ENCODE results near the gene NRG2. TPM values are rescaled to one million over a fixed set of nuclear protein-coding genes. Genes with fewer than 3 reads are reported as not detected.

The NRG2 gene
- total and polyA plus RNA-seq, 2 donors (not counting 3 experiments of a cell fraction or from before 2014, with no cell fraction given), result 0.26 to 0.42 TPM

GRCh38 chr5:140035881-140036280, 7.2 kb downstream of the NRG2 start:
- Histone ChIP-seq H3K79me2 (ENCODE audit: control insufficient read depth, insufficient read depth, low read length) (no peaks in the 10 kb centered on the region), H3K36me3 (ENCODE audit: control insufficient read depth in 2 of 2, extremely low read depth in 1 of 2, insufficient read depth in 2 of 2, low read length in 2 of 2) (no peaks in the 10 kb centered on the region), H3K4me3 (replicated peaks in 1 of 3; ENCODE audit: insufficient read depth in 1 of 3, low read depth in 1 of 3, low read length in 3 of 3) (no peak overlapping the region), H3K27ac (ENCODE audit: insufficient read depth, low read depth, low read length) (no peak overlapping the region), H4K20me1 (replicated peaks; ENCODE audit: control insufficient read depth, extremely low read depth, insufficient read depth, low read length) (no peaks in the 10 kb centered on the region), H3K9ac (replicated peaks; ENCODE audit: extremely low read depth, insufficient read depth, low read length) (no peak overlapping the region), H3K27me3 (ENCODE audit: control insufficient read depth in 2 of 2, insufficient read depth in 2 of 2, low read length in 2 of 2) (no peaks in the 10 kb centered on the region), H3K9me1 (replicated peaks; ENCODE audit: control insufficient read depth, extremely low read depth, insufficient read depth, low read length) (no peaks in the 10 kb centered on the region), H3K4me1 (ENCODE audit: control insufficient read depth, extremely low read depth, insufficient read depth, low read length) (peaks cover 7% of the 10 kb centered on the region), H3K9me3 (replicated peaks; ENCODE audit: control insufficient read depth, insufficient read depth, low read length) (no peaks in the 10 kb centered on the region), H3K4me2 (ENCODE audit: insufficient read depth, low read length) (no peak overlapping the region), H2AFZ (ENCODE audit: low read depth, low read length) (no peak overlapping the region)
- dilution Hi-C loops (cut with MboI; ENCODE audit: extremely low pct_ligation_motif_present, low sequenced_read_pairs) (no loop called here), intact Hi-C loops (cut with micrococcal nuclease) (no loop called here)
- BruUV-seq (replicated peaks), result no TSS peak
- no peak for DNase-seq (ENCODE audit: low read depth, low spot score)
- TF ChIP-seq FOS (IDR thresholded peaks at IDR 0.05; ENCODE audit: borderline replicate concordance, insufficient read depth, low read length), result no peak
- no peak for TF ChIP-seq EZH2 (IDR thresholded peaks at IDR 0.05; ENCODE audit: borderline replicate concordance, low read depth, low read length, severe bottlenecking)
- TF ChIP-seq POLR2A (IDR thresholded peaks at IDR 0.05; ENCODE audit: low read depth, low read length), result no peak
- POLR2A ChIA-PET, result no interaction called here
- CTCF ChIA-PET, result interaction anchor here (0.9 kb wide), 1 partner anchor 249 kb away, joined by 3 read pairs; no protein-coding TSS in a partner anchor
- no peak for FAIRE-seq

DNA sequence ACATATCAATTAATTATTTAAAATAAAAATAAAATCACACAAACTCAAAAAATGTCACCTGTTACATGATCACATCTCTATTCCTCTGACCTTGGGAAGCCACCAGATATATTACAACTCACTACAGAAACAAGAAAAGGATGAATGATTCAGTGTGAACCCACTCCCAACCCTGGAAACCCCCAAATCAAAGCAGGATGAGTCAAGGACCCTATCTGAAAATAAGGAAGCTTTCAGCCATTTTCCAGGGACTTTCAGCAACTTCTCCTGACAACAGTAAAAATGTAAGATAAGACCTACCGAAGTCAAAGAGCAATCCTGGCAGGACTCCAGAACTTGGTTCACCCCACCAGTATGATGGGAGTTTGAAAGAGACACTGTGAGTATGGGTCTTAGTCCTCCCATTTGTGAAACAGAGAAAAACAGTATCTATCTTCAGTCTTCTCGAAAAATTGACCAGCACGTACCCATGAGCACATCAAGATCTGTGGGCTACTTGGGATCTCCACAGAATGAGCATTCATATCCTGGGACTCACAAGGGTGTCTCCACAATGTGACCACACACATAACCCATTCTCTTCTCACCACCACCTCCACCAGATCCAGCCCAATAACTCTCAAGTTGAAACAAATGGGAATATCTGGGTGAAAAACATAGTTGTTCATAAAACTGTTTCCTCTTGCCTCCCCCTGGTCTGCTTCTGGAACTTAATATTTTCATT, 9.9 kb downstream of the NRG2 start:
- Histone ChIP-seq H2AFZ (ENCODE audit: low read depth, low read length) (no peak overlapping the region), H3K27me3 (ENCODE audit: control insufficient read depth in 2 of 2, insufficient read depth in 2 of 2, low read length in 2 of 2) (peaks cover 0 to 2% of the 10 kb centered on the region in 2 experiments), H3K79me2 (ENCODE audit: control insufficient read depth, insufficient read depth, low read length) (no peaks in the 10 kb centered on the region), H3K4me1 (ENCODE audit: control insufficient read depth, extremely low read depth, insufficient read depth, low read length) (peaks cover 2% of the 10 kb centered on the region), H4K20me1 (replicated peaks; ENCODE audit: control insufficient read depth, extremely low read depth, insufficient read depth, low read length) (no peaks in the 10 kb centered on the region), H3K9ac (replicated peaks; ENCODE audit: extremely low read depth, insufficient read depth, low read length) (no peak overlapping the region), H3K9me3 (replicated peaks; ENCODE audit: control insufficient read depth, insufficient read depth, low read length) (no peaks in the 10 kb centered on the region), H3K9me1 (replicated peaks; ENCODE audit: control insufficient read depth, extremely low read depth, insufficient read depth, low read length) (no peaks in the 10 kb centered on the region), H3K27ac (ENCODE audit: insufficient read depth, low read depth, low read length) (no peak overlapping the region), H3K4me3 (replicated peaks in 1 of 3; ENCODE audit: insufficient read depth in 1 of 3, low read depth in 1 of 3, low read length in 3 of 3) (no peak overlapping the region), H3K36me3 (ENCODE audit: control insufficient read depth in 2 of 2, extremely low read depth in 1 of 2, insufficient read depth in 2 of 2, low read length in 2 of 2) (no peaks in the 10 kb centered on the region), H3K4me2 (ENCODE audit: insufficient read depth, low read length) (no peak overlapping the region)
- no peak for TF ChIP-seq GATA2 (IDR thresholded peaks at IDR 0.05; ENCODE audit: insufficient read depth, insufficient read length, low read depth, low read length)
- TF ChIP-seq JUN (IDR thresholded peaks at IDR 0.05; ENCODE audit: borderline replicate concordance, insufficient read depth, insufficient read length, low read depth), result no peak
- TF ChIP-seq, protein P1, sequence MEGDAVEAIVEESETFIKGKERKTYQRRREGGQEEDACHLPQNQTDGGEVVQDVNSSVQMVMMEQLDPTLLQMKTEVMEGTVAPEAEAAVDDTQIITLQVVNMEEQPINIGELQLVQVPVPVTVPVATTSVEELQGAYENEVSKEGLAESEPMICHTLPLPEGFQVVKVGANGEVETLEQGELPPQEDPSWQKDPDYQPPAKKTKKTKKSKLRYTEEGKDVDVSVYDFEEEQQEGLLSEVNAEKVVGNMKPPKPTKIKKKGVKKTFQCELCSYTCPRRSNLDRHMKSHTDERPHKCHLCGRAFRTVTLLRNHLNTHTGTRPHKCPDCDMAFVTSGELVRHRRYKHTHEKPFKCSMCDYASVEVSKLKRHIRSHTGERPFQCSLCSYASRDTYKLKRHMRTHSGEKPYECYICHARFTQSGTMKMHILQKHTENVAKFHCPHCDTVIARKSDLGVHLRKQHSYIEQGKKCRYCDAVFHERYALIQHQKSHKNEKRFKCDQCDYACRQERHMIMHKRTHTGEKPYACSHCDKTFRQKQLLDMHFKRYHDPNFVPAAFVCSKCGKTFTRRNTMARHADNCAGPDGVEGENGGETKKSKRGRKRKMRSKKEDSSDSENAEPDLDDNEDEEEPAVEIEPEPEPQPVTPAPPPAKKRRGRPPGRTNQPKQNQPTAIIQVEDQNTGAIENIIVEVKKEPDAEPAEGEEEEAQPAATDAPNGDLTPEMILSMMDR (IDR thresholded peaks at IDR 0.05; ENCODE audit: extremely low read depth in 1 of 2, insufficient read depth in 1 of 2, low read depth in 1 of 2, low read length in 2 of 2), result no peak
- TF ChIP-seq POLR2AphosphoS5 (IDR thresholded peaks at IDR 0.05; ENCODE audit: insufficient read depth, low read depth, low read length), result no peak
- TF ChIP-seq MYC (IDR thresholded peaks at IDR 0.05; ENCODE audit: low read depth, low read length), result no peak
- intact Hi-C loops (cut with micrococcal nuclease), result no loop called here
- FAIRE-seq (no peak), DNase-seq (ENCODE audit: low read depth, low spot score) (no peak)
- dilution Hi-C loops (cut with MboI; ENCODE audit: extremely low pct_ligation_motif_present, low sequenced_read_pairs), result no loop called here
- BruUV-seq (replicated peaks), result no TSS peak
- ChIA-PET POLR2A (no interaction called here), CTCF (interaction anchor here (1.0 kb wide), 1 partner anchor 64 kb away, joined by 3 read pairs; no protein-coding TSS in a partner anchor)

Data from endothelial cell of umbilical vein (primary cell).